Endometrium (tissue), 2 donors: ENCODE results near the gene KIF5C.

Source experiments
- FAIRE-seq: peaks from 2 replicates; lab custom pipeline; 2012; peaks lifted over from hg19 to GRCh38; lab: Jason Lieb, UNC
- donor health status: control.
- donor health status: control.

Gene KIF5C

GRCh38 chr2:148888003-148888501 lies 13.0 kb downstream of the KIF5C start:
- no peak for FAIRE-seq

DNA sequence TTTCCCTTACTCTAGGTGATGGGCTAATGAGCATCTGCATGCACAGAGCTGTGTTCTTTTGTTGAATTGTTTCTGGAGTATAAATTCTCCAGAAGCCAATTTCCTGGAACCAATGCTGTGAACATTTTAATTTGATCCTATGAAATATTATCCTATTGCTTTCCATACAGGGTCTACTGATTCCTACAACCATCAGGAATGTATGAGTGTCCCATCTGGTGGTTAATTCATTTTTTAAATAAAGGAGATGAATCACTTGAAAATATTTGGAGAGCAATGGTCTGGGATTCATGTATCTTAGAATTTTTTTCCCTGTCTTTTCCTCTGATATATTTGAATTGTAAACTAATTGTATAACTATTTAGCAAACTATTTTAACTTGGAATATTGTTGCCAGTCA lies 14.0 kb downstream of the KIF5C start:
- FAIRE-seq: no peak

- no peak for FAIRE-seq
Measured at GRCh38 chr2:148893906-148894305, 18.9 kb downstream of the KIF5C start.

DNA sequence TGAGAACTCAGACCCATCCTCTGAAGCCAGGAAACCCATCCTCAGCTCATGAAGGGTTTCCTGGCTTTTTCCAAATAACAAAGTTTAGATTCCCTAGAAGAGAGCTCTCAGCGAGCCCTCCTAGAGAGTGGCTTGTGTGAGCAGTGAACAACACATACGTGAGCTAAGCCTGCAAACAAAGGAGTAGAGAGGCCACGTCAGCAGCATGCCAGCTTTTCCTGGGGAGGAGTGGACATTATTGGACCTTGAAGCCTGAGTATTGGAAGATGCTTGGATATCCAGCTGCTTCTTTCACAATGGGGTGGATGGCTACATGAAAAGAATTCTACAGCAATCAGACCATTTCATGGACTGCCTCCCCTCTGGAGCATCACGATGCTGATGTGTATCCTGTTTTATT lies 21.1 kb downstream of the KIF5C start:
- no peak for FAIRE-seq

GRCh38 chr2:148899638-148900318 lies 24.8 kb downstream of the KIF5C start:
- FAIRE-seq: no peak

DNA sequence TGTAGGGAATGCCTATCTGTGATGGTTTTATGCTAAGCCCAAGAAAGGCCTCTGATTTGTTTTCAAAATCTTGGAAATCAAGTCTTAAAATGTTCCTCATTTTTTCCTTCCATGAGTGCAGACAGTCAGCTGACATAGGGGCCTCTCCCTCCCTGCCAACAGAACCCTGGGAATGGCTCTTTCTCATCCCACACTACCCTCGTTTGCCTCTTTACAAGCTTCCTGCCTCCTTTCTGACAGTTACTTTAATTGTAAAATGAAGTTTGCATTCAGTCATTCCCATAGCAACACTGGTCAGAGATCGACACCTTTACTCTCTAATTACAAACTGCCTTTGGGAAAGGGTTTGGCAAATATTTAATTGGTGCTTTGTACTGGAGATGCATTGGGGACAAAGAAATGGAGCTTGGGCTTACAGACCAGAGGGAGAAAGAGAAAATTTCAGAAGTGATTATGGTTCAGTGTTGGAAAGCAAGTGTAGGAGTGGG lies 25.4 kb downstream of the KIF5C start:
- FAIRE-seq: no peak

DNA sequence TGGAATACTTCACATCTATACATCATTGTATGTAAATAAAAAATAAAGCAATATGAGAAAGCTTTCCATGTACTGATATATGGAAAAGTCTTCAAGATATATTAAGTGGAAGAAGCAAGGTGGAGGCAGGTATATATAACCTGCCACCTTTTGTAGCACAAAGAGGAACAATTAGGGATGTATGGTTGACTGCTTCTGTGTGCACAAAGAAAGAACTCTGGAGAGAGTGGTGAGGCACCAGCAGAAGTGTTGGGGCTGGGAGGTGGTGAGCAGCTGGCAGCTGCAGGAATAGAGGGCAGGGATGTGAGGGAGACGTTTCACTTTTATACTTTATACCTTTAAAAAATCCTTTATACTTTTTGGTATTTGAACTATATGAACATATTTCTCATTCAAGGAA lies 26.1 kb downstream of the KIF5C start:
- FAIRE-seq: no peak

DNA sequence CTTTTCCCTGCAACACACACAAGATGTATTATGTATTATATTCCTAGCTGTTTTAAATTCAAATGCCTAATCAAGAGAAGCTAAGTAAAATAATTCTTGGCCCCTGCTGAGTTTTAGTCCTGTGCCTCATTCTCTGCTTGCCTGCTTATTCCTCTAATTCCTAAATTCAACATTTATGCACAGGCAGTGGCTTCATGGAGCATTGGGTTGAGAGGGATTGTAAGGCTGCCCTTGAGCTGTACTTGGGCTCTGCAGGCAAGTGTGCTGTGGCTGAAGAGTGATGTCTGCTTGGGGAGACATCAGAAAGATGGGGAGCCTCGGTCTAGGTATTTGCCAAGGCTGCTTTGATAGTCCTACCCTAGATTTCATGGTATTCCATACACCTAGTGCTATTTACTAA lies 27.8 kb downstream of the KIF5C start:
- no peak for FAIRE-seq

GRCh38 chr2:148903294-148903693 lies 28.3 kb downstream of the KIF5C start:
- FAIRE-seq: no peak

DNA sequence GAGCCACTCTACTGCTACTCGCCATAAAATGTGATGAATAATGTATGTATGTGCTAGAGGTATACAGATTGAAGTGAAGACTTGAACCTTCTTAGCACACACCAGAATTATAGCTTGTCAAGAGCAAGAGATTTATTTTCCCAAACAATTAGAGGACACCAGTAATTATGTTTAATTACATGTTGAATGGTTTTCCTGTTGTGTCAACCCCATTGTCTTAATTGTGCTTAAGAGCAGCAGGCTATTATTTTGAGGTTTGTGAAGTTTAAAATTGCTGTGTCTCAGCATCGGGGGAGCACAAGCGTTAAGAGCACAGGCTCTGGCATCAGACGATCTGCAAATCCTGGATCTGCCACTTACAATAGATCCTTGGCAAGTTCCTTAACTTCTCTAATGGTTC lies 29.0 kb downstream of the KIF5C start:
- FAIRE-seq: no peak

DNA sequence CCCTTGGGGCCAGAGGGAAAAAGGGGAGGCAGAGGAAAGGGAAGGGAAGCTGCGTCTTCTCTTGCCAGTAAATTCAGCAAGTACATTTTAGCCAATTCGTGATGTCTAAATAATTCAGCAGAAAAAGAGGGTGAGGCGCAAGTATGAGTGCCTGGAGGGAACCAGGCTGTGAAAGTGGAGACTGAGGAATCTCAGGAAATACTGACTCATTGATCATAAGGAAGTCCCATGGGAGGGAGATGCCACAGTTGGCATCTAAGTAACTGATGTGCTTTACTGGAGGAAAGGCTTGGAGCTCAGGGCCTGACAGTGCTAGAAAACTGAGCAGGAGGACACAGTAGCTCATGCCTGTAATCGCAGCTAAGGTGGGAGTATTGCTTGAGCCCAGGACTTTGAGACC lies 31.1 kb downstream of the KIF5C start:
- FAIRE-seq: no peak

- no peak for FAIRE-seq
Measured at GRCh38 chr2:148907085-148907785, 32.2 kb downstream of the KIF5C start.

DNA sequence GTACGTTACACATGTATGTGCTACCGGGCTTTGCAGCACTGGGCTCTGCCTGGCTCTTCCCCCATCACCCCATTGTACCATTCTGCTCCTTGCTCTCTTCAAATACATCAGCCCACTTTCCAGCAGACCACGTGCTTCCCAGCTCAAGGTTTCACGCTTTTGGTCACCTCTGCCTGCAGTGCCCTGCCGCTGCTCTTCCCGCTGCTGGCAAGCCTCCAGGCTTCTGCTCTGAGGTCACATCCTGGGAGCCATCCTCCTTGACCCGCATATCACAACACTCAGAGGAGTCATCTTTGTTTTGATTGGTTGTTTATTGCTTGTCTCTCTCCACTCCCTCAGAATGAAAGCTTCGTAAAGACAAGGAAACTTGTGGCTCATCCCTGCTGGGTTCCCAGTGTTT lies 34.1 kb downstream of the KIF5C start:
- FAIRE-seq: no peak

DNA sequence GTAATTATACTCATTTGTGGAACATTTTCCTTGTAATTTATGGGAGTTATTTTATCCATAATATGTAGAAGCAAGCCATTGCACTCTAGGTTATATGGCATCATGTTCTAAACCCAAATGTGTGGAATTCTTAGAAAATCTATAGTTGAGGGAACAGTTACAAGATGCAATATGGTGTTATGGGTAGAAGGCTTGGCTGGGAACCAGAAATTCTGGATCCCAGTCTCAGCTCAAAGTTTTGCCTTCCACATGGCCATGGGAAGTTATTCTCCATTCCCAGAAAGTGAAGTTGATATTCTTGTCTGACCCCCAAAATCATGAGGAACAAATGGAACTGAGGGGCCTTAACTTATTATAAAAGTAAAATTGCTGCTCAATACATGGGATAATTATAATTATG lies 38.0 kb downstream of the KIF5C start:
- FAIRE-seq: no peak

- no peak for FAIRE-seq
Measured at GRCh38 chr2:148913492-148913891, 38.5 kb downstream of the KIF5C start.

DNA sequence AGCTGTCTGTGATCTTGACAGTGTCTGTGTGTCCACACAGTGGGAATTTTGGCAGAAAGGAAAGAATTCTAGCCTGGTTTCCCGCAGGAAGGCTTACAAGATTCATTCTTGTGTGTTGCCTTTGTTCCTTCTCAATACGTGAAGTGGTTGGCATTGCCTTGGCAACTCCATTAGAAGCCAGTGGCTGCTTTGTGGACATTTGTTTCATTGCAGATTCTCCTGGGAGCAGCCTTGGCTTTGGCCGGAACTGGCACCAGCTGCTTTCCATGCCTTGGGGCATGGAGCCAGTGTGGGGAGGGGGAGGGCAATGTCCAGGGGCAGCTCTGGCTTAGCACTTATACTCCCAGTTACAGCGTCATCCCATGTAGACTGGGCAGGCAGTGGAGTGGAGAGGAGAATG lies 39.4 kb downstream of the KIF5C start:
- FAIRE-seq: no peak

GRCh38 chr2:148917431-148917830 lies 42.4 kb downstream of the KIF5C start:
- no peak for FAIRE-seq

- FAIRE-seq: no peak
Measured at GRCh38 chr2:148918554-148918953, 43.5 kb downstream of the KIF5C start.

DNA sequence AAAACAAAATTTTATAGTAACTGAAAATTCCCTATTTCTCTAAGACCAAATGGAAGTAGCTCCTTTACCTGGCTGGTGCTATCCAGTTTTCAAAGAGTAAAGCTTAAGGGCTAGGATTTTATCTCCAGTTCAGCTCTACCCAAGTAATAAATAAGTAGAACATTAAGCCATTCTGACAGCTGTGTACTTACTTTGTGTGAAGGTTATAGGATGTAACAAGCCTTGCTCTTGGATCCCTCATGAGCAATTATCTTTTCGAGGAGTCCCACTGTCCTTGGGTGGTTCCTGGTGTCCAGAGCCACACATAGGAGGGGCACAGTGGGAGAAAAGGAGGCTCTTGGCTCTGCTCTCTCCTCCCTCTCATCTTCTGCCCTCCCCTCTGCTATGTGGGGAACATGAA lies 45.5 kb downstream of the KIF5C start:
- FAIRE-seq: no peak

GRCh38 chr2:148922062-148922461 lies 47.0 kb downstream of the KIF5C start:
- FAIRE-seq: no peak

GRCh38 chr2:148922776-148923475 lies 47.9 kb downstream of the KIF5C start:
- FAIRE-seq: no peak

- FAIRE-seq: no peak
Measured at GRCh38 chr2:148924514-148925178, 49.6 kb downstream of the KIF5C start.
